HPDE6-E6E7 (cell line): Measurements from ENCODE around the gene CIT.

Source experiments
- DNase-seq: peaks from one replicate; pipeline ENCODE4 v3.0.0; 2011; ENCODE audit warnings: missing footprints; ENCODE audit errors: extremely low spot score

The CIT gene

GRCh38 chr12:119807380-119807779 lies 69.7 kb downstream of the CIT start:
- no peak for DNase-seq

- DNase-seq, result peak; percentile 70
Measured at GRCh38 chr12:119804011-119804641, 73.0 kb downstream of the CIT start.

GRCh38 chr12:119803381-119803791 lies 73.7 kb downstream of the CIT start:
- no peak for DNase-seq

GRCh38 chr12:119802472-119802871 lies 74.6 kb downstream of the CIT start:
- DNase-seq, result no peak

- DNase-seq, result no peak
Measured at GRCh38 chr12:119797090-119797489, 80.0 kb downstream of the CIT start.

- DNase-seq, result no peak
Measured at GRCh38 chr12:119796292-119796691, 80.8 kb downstream of the CIT start.

GRCh38 chr12:119791453-119791852 lies 85.7 kb downstream of the CIT start:
- no peak for DNase-seq

- no peak for DNase-seq
Measured at GRCh38 chr12:119788786-119789185, 88.3 kb downstream of the CIT start.

GRCh38 chr12:119786539-119786938 lies 90.6 kb downstream of the CIT start:
- DNase-seq, result no peak

- DNase-seq, result no peak
Measured at GRCh38 chr12:119784673-119785072, 92.4 kb downstream of the CIT start.

- DNase-seq, result no peak
Measured at GRCh38 chr12:119783787-119784186, 93.3 kb downstream of the CIT start.

GRCh38 chr12:119781804-119782203 lies 95.3 kb downstream of the CIT start:
- no peak for DNase-seq

- peak; percentile 42 for DNase-seq
Measured at GRCh38 chr12:119780786-119781434, 96.2 kb downstream of the CIT start.

GRCh38 chr12:119775246-119775895 lies 101.7 kb downstream of the CIT start:
- no peak for DNase-seq

- DNase-seq, result no peak
Measured at GRCh38 chr12:119772431-119772830, 104.7 kb downstream of the CIT start.

GRCh38 chr12:119770146-119770545 lies 107.0 kb downstream of the CIT start:
- no peak for DNase-seq

- DNase-seq, result no peak
Measured at GRCh38 chr12:119762619-119763018, 114.5 kb downstream of the CIT start.

GRCh38 chr12:119758722-119759121 lies 118.4 kb downstream of the CIT start:
- no peak for DNase-seq

GRCh38 chr12:119758234-119758633 lies 118.9 kb downstream of the CIT start:
- DNase-seq, result no peak

- no peak for DNase-seq
Measured at GRCh38 chr12:119751961-119752360, 125.2 kb downstream of the CIT start.

GRCh38 chr12:119749666-119750065 lies 127.5 kb downstream of the CIT start:
- no peak for DNase-seq

- peak; percentile 5 for DNase-seq
Measured at GRCh38 chr12:119748497-119748896, 128.6 kb downstream of the CIT start.

- no peak for DNase-seq
Measured at GRCh38 chr12:119746169-119746568, 131.0 kb downstream of the CIT start.
